Measurements from ENCODE around the gene PLCH1. TPM values are rescaled to one million over a fixed set of nuclear protein-coding genes. Genes with fewer than 3 reads are reported as not detected.

Gene PLCH1
- total RNA-seq, 1 donor from 2014 or later = 5.1 TPM

DNA sequence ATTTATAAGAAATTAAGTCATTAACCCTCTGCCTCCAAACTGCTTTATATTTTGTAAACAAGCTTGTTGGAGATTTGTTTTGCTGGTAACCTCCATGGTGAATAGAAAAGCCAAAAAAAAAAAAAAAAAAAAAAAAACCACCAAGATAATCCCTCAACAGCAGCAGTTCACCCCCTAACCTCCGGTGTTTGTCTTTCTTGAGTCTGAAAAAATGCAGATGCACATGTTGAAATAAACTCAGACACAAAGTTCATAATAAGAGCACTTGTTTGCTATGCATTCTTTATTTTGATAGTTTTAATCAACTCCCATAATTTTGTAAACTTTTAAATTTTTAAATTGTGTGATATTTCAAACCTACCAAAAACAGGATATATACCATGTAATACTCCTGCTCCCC lies 1.8 kb upstream of the PLCH1 start:
- DNase-seq (ENCODE audit: low spot score) = no peak

DNA sequence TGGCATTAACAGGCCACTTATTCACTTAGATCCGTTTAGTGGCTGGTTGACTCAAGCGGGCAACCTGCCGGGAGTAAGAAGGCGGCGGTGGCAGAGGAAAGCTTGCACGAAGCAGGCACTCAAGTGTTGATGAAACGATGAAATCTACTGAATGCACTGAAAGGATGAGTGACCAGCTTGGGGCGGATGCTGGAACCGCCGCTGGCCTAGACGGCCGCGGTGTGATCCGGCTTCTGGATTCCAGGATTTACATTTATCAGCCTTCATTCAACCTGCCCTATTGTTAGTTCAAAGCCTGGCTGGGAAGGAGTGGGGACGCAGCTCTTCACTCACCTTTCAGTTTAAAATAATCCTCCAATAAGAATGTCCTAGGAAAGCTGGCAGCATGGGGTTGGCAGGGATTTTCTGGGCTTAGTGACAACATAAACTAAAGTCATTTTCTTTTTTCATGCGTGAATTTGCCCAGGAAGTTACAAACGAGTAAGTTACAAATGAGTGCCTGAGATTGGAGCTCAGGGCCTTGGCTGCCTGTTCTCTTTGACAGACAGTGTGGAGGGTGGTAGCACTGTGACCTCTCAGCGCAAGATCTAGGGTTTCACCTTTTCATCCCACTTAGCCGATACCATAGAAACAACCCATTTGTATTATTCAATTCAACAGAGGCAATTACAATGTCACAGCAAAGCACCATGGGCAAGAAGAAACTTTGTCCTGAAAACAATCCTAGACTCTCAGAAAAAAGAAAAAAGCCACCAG lies 1.1 kb upstream of the PLCH1 start:
- no peak for DNase-seq (ENCODE audit: low spot score)

DNA sequence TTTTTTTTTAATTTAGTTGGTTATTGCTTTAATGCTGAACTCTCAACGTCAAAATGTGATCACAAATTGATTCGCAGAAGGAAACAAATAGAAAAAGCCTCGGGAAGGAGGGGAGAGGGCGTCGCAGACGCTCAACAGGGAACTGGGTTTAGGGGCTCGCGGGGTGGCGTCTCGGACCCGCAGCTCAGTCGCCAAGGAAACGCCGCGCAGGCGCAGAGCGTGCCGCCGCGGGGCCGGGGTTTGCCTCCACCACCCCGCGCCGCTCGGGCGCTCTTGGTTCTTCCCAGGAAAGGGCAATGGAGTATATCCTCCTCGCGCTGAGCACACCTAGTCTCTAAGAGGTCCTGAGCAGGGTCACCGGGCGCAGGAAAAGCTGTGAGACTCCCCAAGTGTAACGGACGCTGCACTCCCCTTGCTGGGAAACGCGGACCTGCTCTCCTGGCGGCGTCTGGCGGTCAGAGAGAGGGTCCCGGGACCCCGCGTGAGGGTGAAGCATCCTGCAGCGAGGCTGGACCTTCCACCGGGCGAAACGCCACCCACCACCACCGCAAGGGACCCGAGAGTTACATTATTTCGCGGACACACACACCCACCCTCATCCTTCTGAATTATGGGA lies 753 bp downstream of the PLCH1 start:
- DNase-seq (ENCODE audit: low spot score) = peak; percentile 48

DNA sequence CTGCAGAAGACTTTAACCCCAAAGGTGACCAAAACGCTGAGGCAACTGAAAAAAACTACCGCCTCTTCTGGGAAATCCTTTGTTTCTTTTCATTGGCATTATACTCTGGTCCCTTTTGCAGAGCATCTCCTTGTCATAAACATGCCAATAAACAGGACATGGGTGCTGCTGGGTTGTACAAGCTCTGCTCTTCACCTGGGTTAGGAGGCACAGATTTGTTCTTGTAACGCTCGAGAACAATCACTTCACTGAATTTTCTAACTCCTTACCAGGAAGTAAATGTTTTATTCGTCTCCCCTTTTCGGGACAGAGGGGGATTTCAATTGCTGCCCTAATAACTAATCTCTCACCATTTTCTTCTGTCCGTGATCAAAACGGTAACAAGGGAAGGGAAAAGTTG lies 1.3 kb downstream of the PLCH1 start:
- peak; percentile 10 for DNase-seq (ENCODE audit: low spot score)

DNA sequence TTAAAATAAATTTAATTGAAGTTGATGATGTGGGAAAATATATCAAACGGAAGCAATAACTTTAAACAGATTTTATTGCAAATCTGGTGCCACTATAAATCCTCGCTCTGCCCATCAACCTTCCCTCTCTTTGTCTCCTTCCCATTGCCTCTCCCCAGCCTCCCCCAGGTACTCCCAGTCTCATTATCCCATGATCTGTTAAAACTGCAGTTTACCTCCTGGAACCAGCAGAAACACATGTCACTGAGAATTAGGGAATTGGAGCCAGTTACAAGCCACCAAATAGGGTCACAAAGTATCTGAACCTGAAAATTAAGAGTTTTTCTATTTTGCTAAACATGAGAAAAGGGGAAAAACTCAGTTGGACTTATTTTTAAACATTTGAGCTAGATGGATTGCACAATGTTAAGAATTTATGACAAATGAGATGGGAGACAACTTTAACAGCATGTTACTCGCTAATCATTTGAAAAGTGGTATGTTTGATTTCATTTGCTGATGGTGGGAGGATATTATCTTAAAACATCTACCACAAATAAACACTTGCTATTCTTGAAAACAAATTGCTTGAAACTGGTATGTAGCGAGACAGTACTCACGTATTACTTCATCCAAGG lies 2.4 kb downstream of the PLCH1 start:
- no peak for DNase-seq (ENCODE audit: low spot score)

DNA sequence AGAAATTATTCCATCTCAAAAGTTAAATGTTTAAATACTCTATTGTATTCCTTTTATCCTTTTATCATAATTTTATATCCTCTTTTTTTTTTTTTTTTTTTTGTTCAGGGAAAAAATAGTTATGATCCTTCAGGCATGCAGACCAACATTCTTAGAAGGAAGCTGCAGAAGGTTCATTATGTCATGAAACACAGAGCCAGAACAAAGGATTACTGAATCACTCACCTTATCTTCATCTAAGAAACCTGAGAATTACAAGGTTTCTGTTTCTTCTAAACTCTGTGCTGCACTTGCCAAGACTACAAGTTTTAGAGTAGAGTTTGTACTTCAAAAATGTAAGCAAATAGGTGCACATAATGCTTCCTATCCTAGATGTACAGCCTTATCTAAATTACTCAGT lies 3.3 kb downstream of the PLCH1 start:
- DNase-seq (ENCODE audit: low spot score) = no peak

DNA sequence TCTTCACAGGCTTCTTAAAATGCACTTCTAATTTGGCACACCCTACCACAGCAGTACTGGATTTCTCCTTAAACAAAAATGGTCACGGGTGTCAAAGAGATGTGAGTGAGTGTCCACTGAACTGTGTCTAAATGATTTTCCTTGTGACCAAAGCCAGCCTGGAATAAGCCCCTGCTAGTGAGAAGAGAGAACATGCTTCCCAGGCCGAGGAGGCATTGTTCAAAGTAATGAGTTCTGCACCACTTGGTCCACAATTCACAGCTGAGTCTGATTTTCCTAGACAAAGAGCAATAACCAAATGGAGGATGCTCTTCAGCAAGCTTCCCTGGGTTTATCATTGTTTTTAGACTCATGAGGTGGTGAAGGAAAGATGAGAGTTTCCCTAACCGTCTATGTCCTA lies 3.8 kb downstream of the PLCH1 start:
- no peak for DNase-seq (ENCODE audit: low spot score)

DNA sequence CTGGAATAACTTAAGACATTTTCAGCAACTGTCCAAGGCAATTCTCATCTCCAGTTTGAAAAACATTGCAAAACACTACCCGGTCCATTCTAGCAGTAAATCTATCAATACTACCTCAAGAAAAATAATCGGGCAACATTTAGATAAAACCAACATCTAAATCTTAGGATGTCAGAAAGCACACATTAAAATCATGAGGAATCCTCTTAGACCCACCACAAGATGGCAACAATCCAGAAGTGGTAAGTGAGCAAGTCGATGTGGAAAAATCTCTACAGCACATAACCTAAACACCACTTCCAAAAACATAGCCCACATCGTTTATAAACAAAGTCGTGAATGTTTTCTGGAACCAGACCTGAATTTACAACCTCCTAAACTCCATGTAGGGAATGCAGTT lies 5.7 kb downstream of the PLCH1 start:
- no peak for DNase-seq (ENCODE audit: low spot score)

DNA sequence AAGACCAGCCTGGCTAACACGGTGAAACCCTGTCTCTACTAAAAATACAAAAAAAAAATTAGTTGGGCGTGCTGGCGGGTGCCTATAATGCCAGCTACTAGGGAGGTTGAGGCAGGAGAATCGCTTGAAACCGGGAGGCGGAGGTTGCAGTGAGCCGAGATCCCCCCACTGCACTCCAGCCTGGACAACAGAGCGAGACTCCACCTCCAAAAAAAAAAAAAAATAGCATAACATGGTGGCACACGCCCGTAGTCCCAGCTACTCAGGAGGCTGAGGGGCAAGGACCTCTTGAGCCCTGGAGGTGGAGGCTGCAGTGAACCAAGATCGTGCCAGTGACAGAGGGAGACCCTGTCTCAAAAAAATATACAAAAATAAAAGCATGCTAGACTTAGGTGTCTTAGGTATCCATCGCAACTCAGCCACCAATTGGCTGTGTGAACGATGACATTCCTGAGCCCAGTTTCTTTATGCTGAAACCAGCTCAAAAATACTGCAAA lies 6.2 kb downstream of the PLCH1 start:
- no peak for DNase-seq (ENCODE audit: low spot score)

DNA sequence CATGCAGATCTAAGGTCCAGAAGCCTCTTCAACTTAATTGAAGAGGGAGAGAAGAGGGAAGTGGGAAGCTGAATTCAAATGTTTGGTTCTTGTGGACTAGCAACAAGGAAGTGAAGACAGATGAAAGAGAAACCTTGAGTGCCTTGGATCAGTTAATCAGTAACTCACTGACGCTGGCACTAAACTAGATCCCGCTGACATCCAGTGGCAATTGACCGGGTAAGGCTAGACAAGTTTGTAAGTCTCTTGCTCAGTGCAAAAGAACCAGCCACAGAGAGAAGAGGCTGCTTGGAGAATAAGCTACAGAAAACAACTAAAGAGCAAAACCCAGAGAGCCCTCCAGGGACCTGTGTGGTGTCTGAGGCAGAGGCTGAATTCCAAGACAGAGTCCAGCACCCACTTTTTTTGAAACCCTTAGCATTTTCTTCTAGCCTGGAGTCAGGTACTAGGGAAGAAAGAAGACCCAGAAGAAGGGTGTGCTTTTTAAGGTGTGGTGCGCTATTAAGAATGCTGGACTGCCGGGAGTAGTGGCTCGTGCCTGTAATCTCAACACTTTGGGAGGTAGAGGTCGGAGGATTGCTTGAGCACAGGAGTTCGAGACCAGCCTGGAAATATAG lies 6.9 kb downstream of the PLCH1 start:
- DNase-seq (ENCODE audit: low spot score) = peak; percentile 26

DNA sequence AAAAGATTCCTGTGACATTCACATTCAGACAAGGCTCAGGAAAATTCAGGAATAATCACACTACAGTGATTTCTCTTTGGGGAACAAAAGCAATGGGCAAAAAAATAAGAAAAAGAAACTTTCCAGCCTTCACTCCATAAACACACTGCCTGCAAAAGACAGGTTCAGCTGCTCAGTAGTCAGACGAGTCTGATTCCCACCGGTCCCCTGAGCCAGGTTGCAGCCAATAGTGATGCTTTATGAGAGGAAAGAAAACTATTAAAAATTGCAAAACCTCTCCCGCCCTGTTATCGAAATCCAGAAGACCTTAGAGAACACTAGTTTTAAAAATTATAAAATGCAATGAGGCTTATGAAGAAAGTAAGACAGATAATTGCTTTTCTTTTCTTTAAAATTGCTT lies 8.5 kb downstream of the PLCH1 start:
- no peak for DNase-seq (ENCODE audit: low spot score)

DNA sequence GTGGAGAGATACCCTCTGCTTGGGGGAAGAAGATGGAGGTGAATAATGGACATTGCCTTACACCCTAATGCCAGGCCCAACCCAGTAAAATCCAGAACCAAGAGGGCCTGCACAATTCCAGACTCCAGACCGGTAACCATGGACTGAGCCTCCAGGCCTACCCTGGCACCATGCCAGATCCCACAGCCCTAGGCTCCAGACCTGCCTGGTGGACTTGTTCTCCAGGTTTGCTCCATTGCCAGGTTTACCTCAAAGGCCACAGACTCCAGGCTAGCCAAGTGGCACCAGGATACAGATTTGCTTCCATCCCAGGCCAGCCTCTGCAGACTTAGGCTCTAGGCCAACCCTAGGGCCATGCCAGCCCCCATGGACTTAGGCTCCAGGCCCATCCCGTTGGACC lies 14.0 kb downstream of the PLCH1 start:
- no peak for DNase-seq (ENCODE audit: low spot score)

DNA sequence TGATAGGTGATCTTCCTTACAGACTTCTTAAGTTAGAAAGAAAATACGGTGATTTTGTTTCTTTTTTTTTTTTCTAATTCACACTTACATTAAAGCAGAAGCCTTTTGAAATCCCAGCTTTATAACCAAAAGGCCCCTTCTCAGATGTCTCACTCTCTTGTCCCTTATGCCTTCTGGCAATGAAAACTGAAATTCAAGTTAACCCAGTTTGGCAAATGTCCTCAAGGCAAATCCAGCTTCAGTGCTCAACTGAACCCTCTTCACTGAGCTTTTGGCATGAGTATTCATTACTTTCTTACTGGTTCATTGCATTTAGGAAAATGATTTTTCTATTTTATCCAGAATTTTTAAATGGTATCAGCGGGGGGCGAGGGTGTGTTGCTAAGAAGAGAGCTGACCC lies 17.0 kb downstream of the PLCH1 start:
- DNase-seq (ENCODE audit: low spot score) = no peak

DNA sequence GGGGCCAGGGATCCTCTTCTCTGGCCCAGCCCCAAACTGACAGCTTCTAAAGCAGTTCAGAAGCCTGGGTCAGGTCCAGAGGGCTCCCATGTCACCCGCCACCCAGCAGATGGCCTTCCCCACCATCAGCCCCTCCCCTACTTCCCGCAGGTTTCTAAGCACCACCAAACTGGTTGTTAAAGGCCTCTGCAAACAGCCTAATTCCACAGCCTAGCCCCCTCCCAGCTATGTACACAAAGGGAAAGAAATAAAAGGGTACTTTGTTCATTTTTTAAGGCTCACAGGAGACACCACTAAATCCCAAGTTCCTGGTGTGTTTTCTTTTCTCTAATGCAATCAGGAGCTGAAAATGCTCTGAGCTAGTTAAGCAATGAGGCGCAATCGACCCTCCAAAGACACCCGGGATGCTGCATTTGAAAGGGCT lies 30.6 kb downstream of the PLCH1 start:
- DNase-seq (ENCODE audit: low spot score) = no peak

DNA sequence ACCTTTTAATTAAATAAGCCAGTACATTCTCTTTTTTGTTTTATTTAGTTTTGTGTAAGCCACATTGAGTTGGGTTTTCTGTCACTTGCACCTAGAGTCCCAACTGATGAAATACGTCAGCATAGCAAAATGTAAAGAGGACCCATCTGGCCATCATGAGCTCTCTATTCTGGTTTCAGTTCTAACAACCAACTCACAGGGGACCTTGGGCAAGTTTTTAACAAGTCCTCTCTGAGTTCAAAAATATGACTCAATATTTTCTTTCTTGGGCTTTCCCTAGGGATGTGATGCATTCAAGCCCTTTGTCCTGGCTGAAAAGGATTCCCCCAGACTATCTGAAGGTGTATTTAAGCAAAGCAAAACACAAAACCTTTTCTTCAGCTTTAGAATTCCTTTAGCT lies 32.9 kb downstream of the PLCH1 start:
- no peak for DNase-seq (ENCODE audit: low spot score)

DNA sequence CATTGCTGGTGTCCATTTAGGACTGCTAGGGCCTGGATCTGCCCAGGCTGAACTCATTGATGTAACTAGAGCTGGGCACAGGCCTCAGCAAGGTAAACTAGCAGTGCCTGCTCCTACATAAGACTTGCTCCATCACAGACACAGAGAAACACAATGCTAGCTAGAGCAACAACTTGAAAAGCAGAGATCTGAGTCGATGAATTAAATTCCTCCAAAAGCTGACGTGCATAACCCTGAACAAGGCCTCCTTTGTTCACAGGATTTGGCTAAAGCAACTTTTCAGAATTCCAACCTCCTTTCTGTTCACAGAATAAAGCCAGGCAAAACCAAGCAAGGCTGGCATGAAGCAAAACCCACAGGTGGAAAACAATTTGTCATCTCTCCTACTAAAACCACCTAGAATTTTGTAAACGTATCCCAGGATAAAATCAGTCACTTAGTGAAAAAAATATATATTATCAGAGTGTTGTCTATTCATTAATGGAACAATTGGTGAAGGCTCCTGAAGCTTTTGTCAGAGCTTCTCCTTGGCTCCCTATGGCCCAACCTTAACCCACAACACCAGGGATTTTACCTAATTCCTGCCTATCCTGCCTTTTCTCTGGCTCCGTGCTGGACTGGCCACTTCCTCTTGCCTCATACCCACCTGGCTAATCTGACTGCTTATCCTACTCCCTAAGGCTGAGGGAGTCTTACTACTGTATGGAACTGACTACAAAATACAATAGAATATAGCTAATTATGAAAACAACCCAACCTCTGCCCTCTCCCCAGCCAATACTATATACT lies 39.9 kb downstream of the PLCH1 start:
- DNase-seq (ENCODE audit: low spot score) = no peak

DNA sequence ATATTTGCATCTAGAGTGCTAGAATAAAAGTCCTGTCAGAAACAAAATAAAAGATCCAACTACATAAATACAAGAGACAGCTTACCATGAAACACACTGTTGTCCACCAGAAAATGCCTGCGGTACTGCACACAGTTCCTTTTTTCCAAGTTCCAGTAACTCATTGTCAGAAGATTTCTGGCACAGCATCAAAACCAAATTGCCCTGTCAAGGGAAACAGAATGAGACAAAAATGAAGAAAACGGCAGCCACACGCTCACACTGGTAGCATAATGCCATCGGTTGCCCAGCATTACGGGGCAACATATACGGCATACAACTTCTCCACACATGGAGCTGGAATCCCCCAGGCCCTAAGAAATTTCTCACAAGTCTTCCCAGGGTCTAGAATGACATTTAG lies 40.8 kb downstream of the PLCH1 start:
- DNase-seq (ENCODE audit: low spot score) = no peak

DNA sequence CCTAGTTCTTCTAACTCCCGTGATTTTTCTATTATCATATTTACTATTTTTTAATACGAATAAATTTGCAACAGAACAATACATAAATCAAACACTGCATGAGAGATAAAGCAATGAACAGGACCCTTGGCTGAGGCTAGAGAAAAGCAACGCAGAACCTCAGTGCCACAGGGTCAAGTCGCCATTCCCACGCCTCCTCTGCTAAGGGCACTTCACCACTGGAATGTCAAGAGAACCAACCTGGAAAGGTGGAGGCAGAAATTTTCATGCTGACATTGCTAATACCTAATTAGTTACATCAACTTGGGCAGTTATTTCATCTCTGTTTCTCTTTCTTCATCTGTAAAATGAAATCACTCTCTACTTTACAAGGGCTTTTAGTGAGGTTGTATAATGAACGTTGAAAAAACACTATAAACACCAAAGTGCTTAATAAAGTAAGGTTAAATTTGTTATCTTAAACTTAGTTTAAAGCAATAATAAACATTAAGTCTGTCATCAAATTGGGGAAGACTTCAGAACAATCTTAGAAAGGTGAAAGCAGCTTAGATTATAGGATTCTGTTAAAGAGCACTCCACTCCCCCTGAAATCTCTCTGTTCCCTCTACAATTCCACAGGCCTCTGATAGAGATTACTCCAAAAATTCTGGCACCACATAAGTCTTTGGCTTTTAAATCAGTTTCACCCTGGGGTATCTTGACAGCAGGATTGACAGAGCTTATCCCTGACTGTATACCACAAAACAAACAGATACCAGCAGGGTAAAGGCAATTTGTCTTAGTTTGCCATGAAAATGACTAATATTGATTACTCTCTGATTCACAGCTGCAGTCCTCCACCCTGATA lies 41.9 kb downstream of the PLCH1 start:
- DNase-seq (ENCODE audit: low spot score) = peak; percentile 78

DNA sequence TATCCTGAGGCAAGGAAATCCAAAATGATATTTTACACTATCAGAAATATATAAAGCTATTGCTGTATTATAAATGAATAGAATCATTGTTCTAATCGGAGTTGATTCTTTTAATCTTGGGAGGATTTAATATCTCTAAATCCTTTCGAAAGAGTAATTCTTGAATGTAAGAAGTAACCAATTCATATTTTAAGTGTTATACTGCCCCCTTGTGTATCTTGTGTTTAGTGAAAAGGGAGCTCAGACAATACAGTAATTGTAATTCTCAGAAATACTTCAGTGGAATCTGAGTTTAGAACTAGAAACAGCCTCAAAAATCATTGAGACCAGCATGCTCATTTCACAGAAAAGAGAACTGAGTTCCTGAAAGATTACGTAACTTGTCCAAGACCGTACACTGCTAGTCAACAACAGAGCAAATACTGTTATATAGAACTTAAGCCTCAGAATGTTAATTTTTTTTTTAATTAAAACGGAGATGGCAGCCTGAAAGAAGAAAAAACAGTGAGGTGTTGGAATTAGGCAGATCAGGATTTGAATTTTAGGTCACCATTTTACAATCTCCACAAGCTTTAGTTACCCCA lies 42.9 kb downstream of the PLCH1 start:
- peak; percentile 87 for DNase-seq (ENCODE audit: low spot score)

DNA sequence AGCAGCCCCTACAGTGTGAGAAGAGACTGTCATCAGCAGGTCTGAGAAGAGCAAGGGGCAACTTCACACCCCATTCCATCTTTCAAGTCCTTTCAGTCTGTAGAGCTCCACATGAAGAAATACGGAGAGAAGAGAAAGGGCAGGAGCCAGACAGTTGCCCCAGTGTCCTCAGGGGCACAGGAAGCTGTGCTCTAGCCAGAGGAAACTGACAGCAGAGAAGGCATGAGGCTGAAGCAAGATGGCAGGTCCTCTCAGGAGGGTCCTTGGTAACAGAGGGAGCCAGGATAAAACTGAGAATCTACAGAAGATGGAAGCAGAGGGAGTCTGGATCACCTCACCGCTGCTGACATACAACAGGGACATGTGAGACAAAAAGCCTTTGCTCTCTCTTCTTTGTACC lies 47.3 kb downstream of the PLCH1 start:
- DNase-seq (ENCODE audit: low spot score) = no peak
